ENCODE measurements around the gene ALPK3.

DNA sequence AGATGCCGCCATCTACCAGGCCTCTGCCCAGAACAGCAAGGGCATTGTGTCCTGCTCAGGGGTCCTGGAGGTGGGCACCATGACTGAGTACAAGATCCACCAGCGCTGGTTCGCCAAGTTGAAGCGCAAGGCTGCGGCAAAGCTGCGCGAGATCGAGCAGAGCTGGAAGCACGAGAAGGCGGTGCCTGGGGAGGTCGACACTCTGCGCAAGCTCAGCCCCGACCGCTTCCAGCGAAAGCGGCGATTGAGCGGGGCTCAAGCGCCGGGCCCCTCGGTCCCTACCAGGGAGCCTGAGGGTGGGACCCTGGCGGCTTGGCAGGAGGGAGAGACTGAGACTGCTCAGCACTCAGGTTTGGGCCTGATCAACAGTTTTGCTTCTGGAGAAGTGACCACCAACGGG is 22.6 kb downstream of the ALPK3 start:
- TF ChIP-seq, protein P1, sequence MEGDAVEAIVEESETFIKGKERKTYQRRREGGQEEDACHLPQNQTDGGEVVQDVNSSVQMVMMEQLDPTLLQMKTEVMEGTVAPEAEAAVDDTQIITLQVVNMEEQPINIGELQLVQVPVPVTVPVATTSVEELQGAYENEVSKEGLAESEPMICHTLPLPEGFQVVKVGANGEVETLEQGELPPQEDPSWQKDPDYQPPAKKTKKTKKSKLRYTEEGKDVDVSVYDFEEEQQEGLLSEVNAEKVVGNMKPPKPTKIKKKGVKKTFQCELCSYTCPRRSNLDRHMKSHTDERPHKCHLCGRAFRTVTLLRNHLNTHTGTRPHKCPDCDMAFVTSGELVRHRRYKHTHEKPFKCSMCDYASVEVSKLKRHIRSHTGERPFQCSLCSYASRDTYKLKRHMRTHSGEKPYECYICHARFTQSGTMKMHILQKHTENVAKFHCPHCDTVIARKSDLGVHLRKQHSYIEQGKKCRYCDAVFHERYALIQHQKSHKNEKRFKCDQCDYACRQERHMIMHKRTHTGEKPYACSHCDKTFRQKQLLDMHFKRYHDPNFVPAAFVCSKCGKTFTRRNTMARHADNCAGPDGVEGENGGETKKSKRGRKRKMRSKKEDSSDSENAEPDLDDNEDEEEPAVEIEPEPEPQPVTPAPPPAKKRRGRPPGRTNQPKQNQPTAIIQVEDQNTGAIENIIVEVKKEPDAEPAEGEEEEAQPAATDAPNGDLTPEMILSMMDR (IDR thresholded peaks at IDR 0.05) = no peak
- TF ChIP-seq POLR2A (IDR thresholded peaks at IDR 0.05) (no peak), POLR2AphosphoS5 (IDR thresholded peaks at IDR 0.05; ENCODE audit: insufficient read depth in 1 of 2, low read depth in 1 of 2) (no peak)
